ENCODE results near the gene PGPEP1.

PGPEP1 gene

GRCh38 chr19:18417250-18418028, 77.0 kb downstream of the PGPEP1 start:
- H3K27me3 Mint-ChIP-seq (ENCODE audit: low read depth) = peaks cover 5% of the 10 kb centered on the region
- H3K4me3 Mint-ChIP-seq = peak overlapping the region; percentile 81 to 88 (median 87)
- peaks cover 66% of the 10 kb centered on the region for H3K4me1 Mint-ChIP-seq
- no peaks in the 10 kb centered on the region for H3K9me3 Mint-ChIP-seq
- no peaks in the 10 kb centered on the region for H3K36me3 Mint-ChIP-seq (ENCODE audit: low read depth)
- no peak for TF ChIP-seq CTCF (IDR thresholded peaks at IDR 0.05; ENCODE audit: unreplicated experiment in 3 of 3)
- peak overlapping the region; percentile 98 to 99 (median 98) for H3K27ac Mint-ChIP-seq

GRCh38 chr19:18418029-18418482, 77.7 kb downstream of the PGPEP1 start:
- peak overlapping the region; percentile 98 for H3K27ac Mint-ChIP-seq
- peak overlapping the region; percentile 81 to 88 (median 87) for H3K4me3 Mint-ChIP-seq
- no peaks in the 10 kb centered on the region for H3K9me3 Mint-ChIP-seq
- H3K36me3 Mint-ChIP-seq (ENCODE audit: low read depth) = peaks cover 4% of the 10 kb centered on the region
- peaks cover 72% of the 10 kb centered on the region for H3K4me1 Mint-ChIP-seq
- peaks cover 5% of the 10 kb centered on the region for H3K27me3 Mint-ChIP-seq (ENCODE audit: low read depth)
- no peak for TF ChIP-seq CTCF (IDR thresholded peaks at IDR 0.05; ENCODE audit: unreplicated experiment in 3 of 3)

GRCh38 chr19:18418483-18419194, 78.2 kb downstream of the PGPEP1 start:
- TF ChIP-seq CTCF (IDR thresholded peaks at IDR 0.05; ENCODE audit: unreplicated experiment in 3 of 3) = no peak
- H3K4me3 Mint-ChIP-seq = peak overlapping the region; percentile 81 to 88 (median 87)
- peaks cover 75% of the 10 kb centered on the region for H3K4me1 Mint-ChIP-seq

GRCh38 chr19:18419195-18419698, 78.8 kb downstream of the PGPEP1 start, which contains the start of gene SSBP4:
SSBP4 (plus strand) TSS chr19:18419398; CDS start chr19:18419649, 251 bp downstream.
- Mint-ChIP-seq H3K27ac (peak within 1 kb of the TSS; percentile 98), H3K36me3 (ENCODE audit: low read depth) (peaks cover 4% of the 10 kb centered on the region), H3K9me3 (no peaks in the 10 kb centered on the region), H3K27me3 (ENCODE audit: low read depth) (peaks cover 5% of the 10 kb centered on the region), H3K4me1 (peaks cover 77% of the 10 kb centered on the region), H3K4me3 (peak within 1 kb of the TSS; percentile 88 to 96 (median 93))
- peak in 2 of 3 experiments; percentile 33 to 34 for TF ChIP-seq CTCF (IDR thresholded peaks at IDR 0.05; ENCODE audit: unreplicated experiment in 3 of 3)

More at GRCh38 chr19:18418483-18419194, 78.2 kb downstream of the PGPEP1 start:
- Mint-ChIP-seq H3K36me3 (ENCODE audit: low read depth) (peaks cover 4% of the 10 kb centered on the region), H3K27me3 (ENCODE audit: low read depth) (peaks cover 5% of the 10 kb centered on the region), H3K27ac (peak overlapping the region; percentile 98), H3K9me3 (no peaks in the 10 kb centered on the region)
